Stimulated activated CD4-positive, alpha-beta T cell treated with anti-CD3 and anti-CD28 coated beads, Interleukin-1b, Interleukin-23, amount 100 ng/mL, for 4 hours (primary cell): Measurements from ENCODE around the gene TPMT.
A peak's percentile ranks its signal among the peaks of the same experiment; 100 is the strongest.
"Not testable (repeated sequence)": the region's sequence is repeated elsewhere in the genome, so short reads cannot be mapped to it uniquely, and the experiment has no call there.

Source experiments
- DNase-seq, 2 donors: peaks; one replicate each; pipeline ENCODE4 v3.0.0-alpha.2; 2020; ENCODE audit warnings: low read depth in 2 of 2

TPMT gene

GRCh38 chr6:18155864-18156421 is 1.1 kb upstream of the TPMT start:
- peak in 1 of 2 donors; percentile 29 for DNase-seq

GRCh38 chr6:18155150-18155863 is 430 bp upstream of the TPMT start, which contains the start of gene KDM1B:
KDM1B (plus strand) TSS chr6:18155422; CDS start chr6:18159896, 4,474 bp downstream.
- peak; percentile 94 to 97 for DNase-seq

- DNase-seq, result no peak
These were observed 1.6 kb downstream of the TPMT start for GRCh38 chr6:18153311-18153703.

DNA sequence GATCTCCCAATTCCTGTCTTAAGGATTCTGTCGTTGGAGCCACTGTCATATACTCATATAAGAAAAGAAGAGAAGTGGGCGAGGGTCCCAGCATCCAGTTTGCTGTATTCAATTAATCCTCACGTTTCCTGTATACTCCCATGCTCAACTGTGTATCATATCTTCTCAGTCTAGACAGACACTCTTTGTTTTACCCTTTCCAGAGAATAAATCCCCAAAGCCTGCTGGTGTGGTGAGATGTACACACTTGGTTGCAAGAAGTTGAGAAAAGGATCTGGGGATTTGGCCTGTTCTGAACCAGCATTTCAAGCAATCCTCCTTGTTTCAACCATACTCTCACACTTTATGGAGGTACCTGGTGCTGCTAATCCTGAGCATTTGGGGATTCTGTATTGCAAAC is 3.1 kb downstream of the TPMT start:
- no peak for DNase-seq

- DNase-seq, result not testable (repeated sequence)
These were observed 3.5 kb downstream of the TPMT start for GRCh38 chr6:18151391-18151790.

GRCh38 chr6:18148304-18149025 is 6.4 kb downstream of the TPMT start:
- DNase-seq, result no peak

- DNase-seq, result no peak
These were observed 7.3 kb downstream of the TPMT start for GRCh38 chr6:18147616-18148015.

DNA sequence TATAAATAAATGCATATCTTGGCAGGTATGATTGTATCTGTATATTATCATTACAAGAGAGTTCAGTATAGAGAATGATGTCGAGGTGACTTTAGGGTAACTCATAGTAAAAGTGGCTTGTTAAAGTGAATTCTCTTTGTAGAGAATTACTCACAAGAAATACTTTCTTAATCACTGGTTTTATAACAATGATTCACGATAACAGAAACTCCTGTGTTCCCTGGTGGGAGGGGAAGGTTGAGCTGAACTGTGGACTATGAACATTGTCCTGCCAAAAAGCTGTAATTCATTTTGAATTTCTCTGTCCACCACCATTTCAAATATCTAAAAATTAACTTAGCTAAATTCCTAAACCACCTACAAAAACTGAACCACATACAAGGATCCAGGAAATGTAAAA is 7.7 kb downstream of the TPMT start:
- no peak for DNase-seq

DNA sequence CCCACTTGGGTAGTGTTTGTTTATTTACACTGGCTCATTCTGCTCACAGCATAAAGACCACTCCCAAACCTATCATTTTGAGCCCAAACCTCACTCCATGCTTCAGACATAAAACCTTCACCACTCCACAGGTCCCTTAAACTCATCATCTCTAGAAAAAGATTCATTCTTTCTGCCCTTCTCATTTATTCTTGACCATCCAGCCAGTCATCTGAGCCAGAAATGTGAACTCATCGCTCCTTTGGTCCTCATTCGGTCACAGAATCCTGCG is 12.4 kb downstream of the TPMT start:
- no peak for DNase-seq

GRCh38 chr6:18141805-18142590 is 12.9 kb downstream of the TPMT start:
- no peak for DNase-seq

DNA sequence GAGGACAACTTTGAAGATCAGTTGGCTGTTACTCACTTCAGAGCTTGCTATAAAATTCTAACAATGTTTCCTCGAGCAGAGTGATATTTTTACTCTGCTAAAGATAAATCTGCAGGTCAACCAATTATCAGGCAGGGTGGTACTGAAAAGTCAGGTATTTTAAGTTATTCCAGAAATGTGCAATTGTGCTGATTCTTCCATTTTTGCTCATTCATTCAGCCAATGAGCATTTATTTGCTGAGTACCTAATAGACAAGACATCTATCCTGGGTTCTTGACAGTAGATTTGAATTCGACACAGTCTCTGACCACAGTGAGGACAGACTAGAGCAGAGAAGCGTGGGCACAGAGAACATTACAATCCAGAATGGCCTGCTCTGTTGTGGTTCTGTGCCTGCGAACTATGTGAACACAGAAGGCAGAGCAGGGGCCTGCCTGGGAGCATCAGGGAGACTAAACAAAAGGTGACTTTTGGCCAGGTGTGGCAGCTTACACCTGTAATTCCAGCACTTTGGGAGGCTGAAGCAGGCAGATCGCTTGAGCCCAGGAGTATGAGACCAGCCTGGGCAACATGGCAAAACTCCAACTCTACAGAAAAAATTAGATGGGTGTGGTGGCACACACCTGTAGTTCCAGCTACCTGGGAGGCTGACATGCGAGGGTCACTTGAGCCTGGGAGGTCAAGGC is 14.8 kb downstream of the TPMT start:
- no peak for DNase-seq

- no peak for DNase-seq
These were observed 16.0 kb downstream of the TPMT start for GRCh38 chr6:18138906-18139305.

DNA sequence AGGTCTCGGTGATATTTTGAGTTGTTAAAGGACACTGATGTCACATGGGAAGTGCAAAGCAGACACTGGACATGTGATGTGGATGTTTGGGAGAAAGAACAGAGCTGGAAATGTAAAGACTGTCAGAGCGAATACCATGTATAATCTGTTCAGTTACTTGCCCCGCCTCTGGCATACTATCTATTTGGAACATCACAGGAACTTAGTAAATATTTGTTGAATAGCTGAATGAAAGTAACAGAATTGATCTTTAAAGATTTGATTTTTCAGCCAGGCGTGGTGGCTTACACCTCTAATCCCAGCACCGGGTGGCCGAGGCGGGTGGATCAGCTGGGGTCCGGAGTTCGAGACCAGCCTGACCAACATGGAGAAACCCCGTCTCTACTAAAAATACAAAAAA is 18.6 kb downstream of the TPMT start:
- no peak for DNase-seq

- no peak for DNase-seq
These were observed 19.7 kb downstream of the TPMT start for GRCh38 chr6:18135171-18135570.

DNA sequence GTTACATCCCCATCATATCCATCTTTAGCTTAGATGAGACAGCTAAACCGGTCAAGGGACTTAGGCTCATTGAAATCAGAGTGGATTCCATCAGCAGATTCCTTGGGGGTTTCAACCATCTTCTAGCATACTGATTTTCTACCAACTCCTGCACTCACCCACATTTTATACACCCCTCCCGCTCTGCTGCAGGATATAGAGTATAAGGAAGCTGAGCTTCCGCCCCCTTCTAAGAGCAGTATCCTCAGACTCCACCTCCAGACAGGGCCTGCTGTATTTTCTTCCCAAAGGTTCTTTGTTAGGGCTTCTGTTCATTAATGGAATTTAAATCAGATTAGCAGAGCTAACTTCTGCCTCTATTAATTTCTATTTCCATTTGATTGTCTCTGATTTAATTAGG is 22.5 kb downstream of the TPMT start:
- no peak for DNase-seq

- DNase-seq, result no peak
These were observed 28.8 kb downstream of the TPMT start for GRCh38 chr6:18126121-18126520.

GRCh38 chr6:18122128-18123093 is 32.5 kb downstream of the TPMT start, which contains the start of gene NHLRC1:
NHLRC1 (minus strand) TSS chr6:18122677; CDS start chr6:18122606, 71 bp downstream.
- peak; percentile 58 to 65 for DNase-seq

GRCh38 chr6:18121580-18122127 is 33.2 kb downstream of the TPMT start:
- DNase-seq, result no peak

GRCh38 chr6:18119236-18119635 is 35.6 kb downstream of the TPMT start:
- DNase-seq, result no peak

DNA sequence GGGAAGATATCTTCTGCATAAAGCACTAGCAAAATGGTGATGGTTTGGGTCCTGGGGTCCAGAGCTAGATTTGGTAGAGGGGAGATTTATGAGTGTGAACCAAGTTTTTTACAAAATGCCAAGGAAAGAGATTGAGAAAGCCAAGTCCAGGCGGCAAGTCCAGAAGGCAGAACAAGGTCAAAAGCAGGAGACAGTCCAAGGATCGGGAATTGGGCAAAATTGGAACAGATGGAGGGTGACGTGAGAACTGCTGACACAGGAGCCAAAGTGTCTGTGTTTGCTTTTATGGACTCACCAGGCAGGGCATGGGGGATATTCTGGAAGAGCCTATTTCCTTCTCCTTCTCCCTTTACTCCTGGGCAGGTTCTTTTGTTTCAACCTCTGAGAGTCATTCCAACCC is 36.5 kb downstream of the TPMT start:
- DNase-seq, result no peak
